GM13977 (cell line): ENCODE results near the gene NOTCH2.
A peak's percentile ranks its signal among the peaks of the same experiment; 100 is the strongest.

Experiments used
- DNase-seq: peaks from one replicate; pipeline ENCODE4 v3.0.0; 2012; ENCODE audit warnings: low spot score
- CTCF ChIP-seq: IDR thresholded peaks from 2 replicates; pipeline ENCODE4 v1.5.1; 2012; ENCODE audit warnings: mild to moderate bottlenecking, control low read depth; ENCODE audit not compliant: insufficient read depth; ENCODE audit errors: extremely low read depth, missing control alignments
- in situ Hi-C: fragments of 300-500 bp; cut with MboI; formaldehyde crosslinking; loops from one replicate; pipeline ENCODE4 v1.12.0; 2022; ENCODE audit warnings: low sequenced_read_pairs, low pct_unique_long_range_greater_than_20kb, mixed read lengths, inconsistent platforms; ENCODE audit not compliant: unreplicated experiment

The NOTCH2 gene

DNA sequence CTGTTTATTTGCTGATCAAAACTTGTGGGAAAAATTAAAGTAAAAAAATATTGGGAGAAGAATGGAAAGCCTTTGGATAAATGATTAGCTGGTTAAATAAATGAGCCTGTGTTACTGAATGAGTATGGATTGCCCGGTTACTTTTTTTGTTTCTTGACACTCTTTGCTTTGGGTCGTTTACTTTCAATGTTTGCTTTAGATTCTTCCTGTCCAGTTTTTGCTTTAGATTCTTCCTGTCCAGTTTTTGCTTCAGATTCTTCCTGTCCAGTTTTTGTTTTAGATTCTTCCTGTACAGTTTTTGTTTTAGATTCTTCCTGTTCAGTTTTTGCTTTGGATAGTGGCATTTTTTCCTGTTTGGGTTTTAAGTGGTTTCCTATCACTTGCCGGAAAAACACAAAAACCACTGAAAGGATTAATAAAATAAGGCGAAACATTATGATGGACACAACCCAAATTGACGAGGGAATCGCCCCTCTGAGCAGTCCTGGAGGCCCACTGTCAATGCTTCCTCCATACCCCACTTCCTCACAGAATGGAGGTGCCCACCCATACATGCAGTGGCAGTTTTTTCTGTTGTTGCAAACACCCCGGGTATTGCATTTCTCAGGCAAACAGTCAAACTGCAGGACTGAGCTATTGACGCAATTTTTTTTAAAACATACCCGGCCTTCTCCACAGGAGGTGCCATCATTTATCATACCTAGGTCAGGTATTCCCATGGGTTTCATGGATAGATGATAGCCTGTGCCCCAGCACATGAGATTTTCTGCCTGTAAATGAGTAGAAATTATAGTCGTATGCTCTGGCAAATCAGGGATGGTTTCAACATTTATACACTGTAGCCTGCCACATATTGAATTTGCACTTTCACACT, 175.4 kb downstream of the NOTCH2 start:
- in situ Hi-C loops: no loop called here

GRCh38 chr1:119893238-119893791, 176.1 kb downstream of the NOTCH2 start:
- DNase-seq: no peak
- no peak for TF ChIP-seq CTCF
- in situ Hi-C loops: no loop called here

More for the DNA sequence above, 175.4 kb downstream of the NOTCH2 start:
- no peak for DNase-seq
- TF ChIP-seq CTCF: no peak

- TF ChIP-seq CTCF: no peak
- in situ Hi-C loops: no loop called here
- no peak for DNase-seq
Observed at GRCh38 chr1:119891386-119891785, 178.1 kb downstream of the NOTCH2 start.

DNA sequence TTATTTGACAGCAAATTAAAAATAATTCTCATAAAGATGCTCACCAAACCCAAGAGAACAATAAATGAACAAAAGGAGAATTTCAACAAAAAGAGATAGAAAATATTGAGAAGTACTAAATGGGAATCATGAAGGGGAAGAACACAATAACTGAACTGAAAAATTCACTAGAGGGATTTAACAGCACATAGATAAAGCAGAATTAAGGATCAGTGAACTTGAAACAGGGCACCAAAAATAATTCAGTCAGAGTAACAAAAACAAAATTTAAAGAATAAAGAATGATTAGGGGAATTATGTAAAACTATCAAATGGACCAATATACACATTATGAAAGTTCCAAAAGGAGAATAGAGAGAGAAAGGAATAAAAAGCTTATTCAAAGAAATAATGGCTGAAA, 181.0 kb downstream of the NOTCH2 start:
- DNase-seq: no peak
- TF ChIP-seq CTCF: no peak
- in situ Hi-C loops: no loop called here

DNA sequence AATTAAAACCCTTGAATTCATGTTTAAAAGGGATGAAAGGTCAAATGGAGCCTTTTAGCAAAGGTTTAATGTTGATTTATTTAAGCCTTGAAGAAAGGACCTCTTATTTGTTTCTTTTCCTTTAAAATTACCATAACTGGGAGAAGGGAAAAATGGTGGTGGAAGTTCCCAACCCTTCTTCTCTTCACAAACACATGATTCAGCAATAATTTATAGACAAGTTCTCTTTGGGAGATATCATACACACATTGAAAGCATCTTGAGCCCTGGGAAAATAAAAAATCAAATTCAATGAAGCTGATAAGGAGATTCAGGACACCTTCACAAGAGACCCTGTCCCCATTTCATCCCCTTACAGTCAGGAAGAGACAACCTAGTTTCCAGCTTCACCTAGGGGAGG, 182.0 kb downstream of the NOTCH2 start:
- DNase-seq: no peak
- no peak for TF ChIP-seq CTCF
- in situ Hi-C loops: no loop called here

GRCh38 chr1:119885903-119886783, 183.3 kb downstream of the NOTCH2 start:
- in situ Hi-C loops: no loop called here
- peak; percentile 42 for DNase-seq
- peak; percentile 83 for TF ChIP-seq CTCF
